ENCODE results near the gene FHIT. TPM values are rescaled to one million over a fixed set of nuclear protein-coding genes. Genes with fewer than 3 reads are reported as not detected.

FHIT gene
- total and polyA plus RNA-seq, 4 donors: 2.1 to 14.7 (median 6.6) TPM

GRCh38 chr3:61201071-61201470 is 50.2 kb downstream of the FHIT start:
- H3K36me3 ChIP-seq (ENCODE audit: control insufficient read depth in 4 of 4, insufficient read depth in 3 of 4, low read depth in 1 of 4, low read length in 3 of 4): no peaks in the 10 kb centered on the region
- H3K4me3 ChIP-seq (ENCODE audit: low read depth in 1 of 3, low read length in 3 of 3): no peak overlapping the region
- no peaks in the 10 kb centered on the region for H3K9me3 ChIP-seq (ENCODE audit: control insufficient read depth in 4 of 4, low read length in 3 of 4)
- H3K27ac ChIP-seq (ENCODE audit: low read depth in 1 of 2, low read length in 2 of 2): no peak overlapping the region
- WGBS: 88% methylated on average over 3 of the region's 3 CpGs
- no peak for DNase-seq (ENCODE audit: low spot score)
- no peaks in the 10 kb centered on the region for H3K4me1 ChIP-seq (ENCODE audit: control insufficient read depth in 4 of 4, insufficient read depth in 4 of 4, low read length in 3 of 4)
- no peak overlapping the region for H3K9ac ChIP-seq (ENCODE audit: low read depth in 1 of 2, low read length in 2 of 2)
- no peak for TF ChIP-seq RAD21 (IDR thresholded peaks at IDR 0.05)
- TF ChIP-seq REST (IDR thresholded peaks at IDR 0.05): no peak
- TF ChIP-seq EGR1 (IDR thresholded peaks at IDR 0.05; ENCODE audit: low read depth in 2 of 2): no peak
- TF ChIP-seq YY1 (IDR thresholded peaks at IDR 0.05): no peak
- TF ChIP-seq MAX (IDR thresholded peaks at IDR 0.05): no peak
- no peak for TF ChIP-seq FOXA1 (IDR thresholded peaks at IDR 0.05)
- no peak for TF ChIP-seq HNF4A (conservative IDR thresholded peaks at IDR 0.05)
- TF ChIP-seq HNF4G (IDR thresholded peaks at IDR 0.05): no peak
- no peak for TF ChIP-seq JUND (IDR thresholded peaks at IDR 0.05)
- TF ChIP-seq NR2F2 (IDR thresholded peaks at IDR 0.05): no peak
- H3K27me3 ChIP-seq (ENCODE audit: control insufficient read depth in 4 of 4, insufficient read depth in 4 of 4, low read length in 3 of 4): no peaks in the 10 kb centered on the region

GRCh38 chr3:61200270-61200669 is 51.0 kb downstream of the FHIT start:
- no peak for DNase-seq (ENCODE audit: low spot score)

GRCh38 chr3:61199843-61200242 is 51.4 kb downstream of the FHIT start:
- WGBS: 93% methylated on average over 2 of the region's 2 CpGs
- no peak for TF ChIP-seq HNF4A (conservative IDR thresholded peaks at IDR 0.05)
- no peak for TF ChIP-seq GABPA (IDR thresholded peaks at IDR 0.05 in 1 of 2, conservative IDR thresholded peaks at IDR 0.05 in 1 of 2)
- no peak for TF ChIP-seq TAF1 (conservative IDR thresholded peaks at IDR 0.05)
- no peak for TF ChIP-seq SP1 (IDR thresholded peaks at IDR 0.05)
- TF ChIP-seq ZBTB33 (IDR thresholded peaks at IDR 0.05): no peak
- no peak for TF ChIP-seq CTCF (IDR thresholded peaks at IDR 0.05; ENCODE audit: low read depth, low read length, missing input control)
- no peak for TF ChIP-seq HNF4G (IDR thresholded peaks at IDR 0.05)
- Histone ChIP-seq H3K36me3 (ENCODE audit: control insufficient read depth in 4 of 4, insufficient read depth in 3 of 4, low read depth in 1 of 4, low read length in 3 of 4) (no peaks in the 10 kb centered on the region), H3K4me1 (ENCODE audit: control insufficient read depth in 4 of 4, insufficient read depth in 4 of 4, low read length in 3 of 4) (peaks cover 0 to 5% (median 0%) of the 10 kb centered on the region in 4 donors), H3K9me3 (ENCODE audit: control insufficient read depth in 4 of 4, low read length in 3 of 4) (no peaks in the 10 kb centered on the region), H3K9ac (ENCODE audit: low read depth in 1 of 2, low read length in 2 of 2) (no peak overlapping the region), H3K27ac (ENCODE audit: low read depth in 1 of 2, low read length in 2 of 2) (no peak overlapping the region), H3K4me3 (ENCODE audit: low read depth in 1 of 3, low read length in 3 of 3) (no peak overlapping the region), H3K27me3 (ENCODE audit: control insufficient read depth in 4 of 4, insufficient read depth in 4 of 4, low read length in 3 of 4) (no peaks in the 10 kb centered on the region)
- no peak for DNase-seq (ENCODE audit: low spot score)

More at GRCh38 chr3:61200270-61200669, 51.0 kb downstream of the FHIT start:
- no peak overlapping the region for H3K27ac ChIP-seq (ENCODE audit: low read depth in 1 of 2, low read length in 2 of 2)
- H3K4me3 ChIP-seq (ENCODE audit: low read depth in 1 of 3, low read length in 3 of 3): no peak overlapping the region
- no peaks in the 10 kb centered on the region for H3K36me3 ChIP-seq (ENCODE audit: control insufficient read depth in 4 of 4, insufficient read depth in 3 of 4, low read depth in 1 of 4, low read length in 3 of 4)
- no peak for TF ChIP-seq JUND (IDR thresholded peaks at IDR 0.05)
- no peak for TF ChIP-seq FOXA1 (IDR thresholded peaks at IDR 0.05)
- TF ChIP-seq RAD21 (IDR thresholded peaks at IDR 0.05): no peak
- no peak for TF ChIP-seq EGR1 (IDR thresholded peaks at IDR 0.05; ENCODE audit: low read depth in 2 of 2)
- no peaks in the 10 kb centered on the region for H3K9me3 ChIP-seq (ENCODE audit: control insufficient read depth in 4 of 4, low read length in 3 of 4)
- no peak overlapping the region for H3K9ac ChIP-seq (ENCODE audit: low read depth in 1 of 2, low read length in 2 of 2)
- peaks cover 0 to 3% (median 0%) of the 10 kb centered on the region in 4 donors for H3K4me1 ChIP-seq (ENCODE audit: control insufficient read depth in 4 of 4, insufficient read depth in 4 of 4, low read length in 3 of 4)
- H3K27me3 ChIP-seq (ENCODE audit: control insufficient read depth in 4 of 4, insufficient read depth in 4 of 4, low read length in 3 of 4): no peaks in the 10 kb centered on the region

Measured in liver (tissue), 9 donors.